ENCODE measurements around the gene SLC26A11.

DNA sequence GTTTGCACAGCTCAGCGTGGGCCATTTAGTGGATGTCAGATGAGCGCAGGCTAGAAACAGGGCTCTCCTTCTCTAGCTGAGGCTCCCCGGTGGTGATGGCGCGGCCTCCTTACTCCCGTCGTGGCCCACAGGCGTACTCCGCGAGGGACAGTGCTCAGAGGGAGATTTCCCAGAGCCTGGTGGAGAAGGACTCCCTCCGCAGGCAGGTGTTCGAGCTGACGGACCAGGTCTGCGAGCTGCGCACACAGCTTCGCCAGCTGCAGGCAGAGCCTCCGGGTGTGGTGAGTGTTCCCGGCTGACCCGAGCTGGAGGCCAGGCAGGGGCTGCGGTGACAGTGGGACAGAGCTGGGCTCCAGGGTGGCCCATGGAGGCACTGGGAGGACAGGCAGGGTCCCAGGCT lies 29.0 kb upstream of the SLC26A11 start:
- TF ChIP-seq, protein P1, sequence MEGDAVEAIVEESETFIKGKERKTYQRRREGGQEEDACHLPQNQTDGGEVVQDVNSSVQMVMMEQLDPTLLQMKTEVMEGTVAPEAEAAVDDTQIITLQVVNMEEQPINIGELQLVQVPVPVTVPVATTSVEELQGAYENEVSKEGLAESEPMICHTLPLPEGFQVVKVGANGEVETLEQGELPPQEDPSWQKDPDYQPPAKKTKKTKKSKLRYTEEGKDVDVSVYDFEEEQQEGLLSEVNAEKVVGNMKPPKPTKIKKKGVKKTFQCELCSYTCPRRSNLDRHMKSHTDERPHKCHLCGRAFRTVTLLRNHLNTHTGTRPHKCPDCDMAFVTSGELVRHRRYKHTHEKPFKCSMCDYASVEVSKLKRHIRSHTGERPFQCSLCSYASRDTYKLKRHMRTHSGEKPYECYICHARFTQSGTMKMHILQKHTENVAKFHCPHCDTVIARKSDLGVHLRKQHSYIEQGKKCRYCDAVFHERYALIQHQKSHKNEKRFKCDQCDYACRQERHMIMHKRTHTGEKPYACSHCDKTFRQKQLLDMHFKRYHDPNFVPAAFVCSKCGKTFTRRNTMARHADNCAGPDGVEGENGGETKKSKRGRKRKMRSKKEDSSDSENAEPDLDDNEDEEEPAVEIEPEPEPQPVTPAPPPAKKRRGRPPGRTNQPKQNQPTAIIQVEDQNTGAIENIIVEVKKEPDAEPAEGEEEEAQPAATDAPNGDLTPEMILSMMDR (IDR thresholded peaks at IDR 0.05): no peak
- TF ChIP-seq EZH2 (IDR thresholded peaks at IDR 0.05; ENCODE audit: borderline replicate concordance, insufficient read depth, low read depth, low read length, poor library complexity, severe bottlenecking): no peak
